GM23338 (cell line): ENCODE measurements around the gene RHBDD2. TPM values are rescaled to one million over a fixed set of nuclear protein-coding genes. Genes with fewer than 3 reads are reported as not detected.
"Not testable (repeated sequence)": the region's sequence is repeated elsewhere in the genome, so short reads cannot be mapped to it uniquely, and the experiment has no call there.

Experiments
- ATAC-seq: fragments of 200-7000 bp; cut with Tn5 transposase; 3 replicates; pipeline ENCODE4 v1.9.1; 2020
- DNase-seq: peaks from one replicate; pipeline ENCODE4 v3.0.0-alpha.2; 2015; ENCODE audit warnings: low spot score
- H2AFZ ChIP-seq: fragments of 200-600 bp; sonication (generic); 2 replicates; pipeline ENCODE4 v1.8.0; 2016; ENCODE audit warnings: antibody characterized with exemption, mild to moderate bottlenecking, moderate library complexity
- H3F3A ChIP-seq: fragments of 200-600 bp; sonication (generic); replicated peaks from 2 replicates; pipeline ENCODE4 v1.8.0; 2017; ENCODE audit warnings: antibody characterized with exemption, mixed run types, low read depth
- H3K27ac ChIP-seq: fragments of 200-600 bp; sonication (generic); 2 replicates; pipeline ENCODE4 v1.6.1; 2016; ENCODE audit warnings: low read depth
- H3K27me3 ChIP-seq: fragments of 200-600 bp; sonication (generic); 2 replicates; pipeline ENCODE4 v1.8.0; 2016; ENCODE audit warnings: mild to moderate bottlenecking, mixed run types, moderate library complexity; ENCODE audit not compliant: insufficient read depth
- H3K36me3 ChIP-seq: fragments of 200-600 bp; sonication (generic); 2 replicates; pipeline ENCODE4 v1.8.0; 2016; ENCODE audit warnings: mild to moderate bottlenecking; ENCODE audit not compliant: insufficient read depth
- H3K4me1 ChIP-seq: fragments of 200-600 bp; sonication (generic); 2 replicates; pipeline ENCODE4 v1.8.0; 2016; ENCODE audit warnings: mild to moderate bottlenecking, moderate library complexity; ENCODE audit not compliant: insufficient read depth
- H3K4me2 ChIP-seq: fragments of 200-600 bp; sonication (generic); 2 replicates; pipeline ENCODE4 v1.7.1; 2017; ENCODE audit warnings: mixed run types
- H3K4me3 ChIP-seq: fragments of 200-600 bp; sonication (generic); 2 replicates; pipeline ENCODE4 v1.6.1; 2016; ENCODE audit warnings: mixed run types
- H3K79me2 ChIP-seq: fragments of 200-600 bp; sonication (generic); replicated peaks from 2 replicates; pipeline ENCODE4 v1.8.0; 2017; ENCODE audit warnings: mild to moderate bottlenecking; ENCODE audit not compliant: insufficient read depth
- H3K9me2 ChIP-seq: fragments of 200-600 bp; sonication (generic); 2 replicates; pipeline ENCODE4 v1.8.0; 2017; ENCODE audit not compliant: insufficient read depth
- H4K20me1 ChIP-seq: fragments of 200-600 bp; sonication (generic); replicated peaks from 2 replicates; pipeline ENCODE4 v1.8.0; 2017; ENCODE audit warnings: mild to moderate bottlenecking; ENCODE audit not compliant: insufficient read depth
- H3K27ac Mint-ChIP-seq: 2 replicates; pipeline ENCODE4 v1.8.0; 2020; ENCODE audit warnings: inconsistent platforms, mild to moderate bottlenecking, moderate library complexity, mixed read lengths
- H3K27me3 Mint-ChIP-seq: 3 replicates; pipeline ENCODE4 v1.8.0; 2022; ENCODE audit warnings: low read depth, mild to moderate bottlenecking, moderate library complexity, mixed read lengths, inconsistent platforms; ENCODE audit not compliant: insufficient read depth, poor library complexity
- H3K36me3 Mint-ChIP-seq: 3 replicates; pipeline ENCODE4 v1.8.0; 2021; ENCODE audit warnings: low read depth, mild to moderate bottlenecking, inconsistent platforms, moderate library complexity, mixed read lengths
- H3K4me1 Mint-ChIP-seq: 3 replicates; pipeline ENCODE4 v1.8.0; 2020; ENCODE audit warnings: mild to moderate bottlenecking, inconsistent platforms, mixed read lengths
- H3K4me3 Mint-ChIP-seq: 3 replicates; pipeline ENCODE4 v1.8.0; 2021; ENCODE audit warnings: moderate library complexity, mild to moderate bottlenecking, inconsistent platforms, mixed read lengths
- H3K9me3 Mint-ChIP-seq: 3 replicates; pipeline ENCODE4 v1.8.0; 2020; ENCODE audit warnings: moderate library complexity, mild to moderate bottlenecking, inconsistent platforms, mixed read lengths
- CTCF ChIP-seq, 2 experiments: fragments of 200-600 bp in 1 of 2; sonication (generic) in 1 of 2; conservative IDR thresholded peaks; 2 replicates each; pipeline versions ENCODE4 v1.5.1 to v1.6.1; 2016 to 2017; ENCODE audit warnings: antibody characterized with exemption in 2 of 2, low read depth in 2 of 2, mild to moderate bottlenecking in 2 of 2, moderate library complexity in 1 of 2
- ETS1 ChIP-seq: IDR thresholded peaks from 2 replicates; pipeline ENCODE4 v1.6.1; 2016; ENCODE audit warnings: antibody characterized with exemption
- EZH2 ChIP-seq: fragments of 200-600 bp; sonication (generic); IDR thresholded peaks from one replicate; pipeline ENCODE4 v1.8.0; 2017; ENCODE audit warnings: antibody characterized with exemption, mild to moderate bottlenecking, low read depth; ENCODE audit not compliant: unreplicated experiment
- JUNB ChIP-seq: IDR thresholded peaks from one replicate; pipeline ENCODE4 v1.6.1; 2016; ENCODE audit warnings: antibody characterized with exemption; ENCODE audit not compliant: unreplicated experiment
- NANOG ChIP-seq: IDR thresholded peaks from 2 replicates; pipeline ENCODE4 v1.6.1; 2016; ENCODE audit warnings: antibody characterized with exemption, borderline replicate concordance
- POLR2AphosphoS5 ChIP-seq: IDR thresholded peaks from 2 replicates; pipeline ENCODE4 v1.6.1; 2016; ENCODE audit warnings: antibody characterized with exemption, low read depth
- REST ChIP-seq: IDR thresholded peaks from one replicate; pipeline ENCODE4 v1.6.1; 2018; ENCODE audit warnings: antibody characterized with exemption; ENCODE audit not compliant: unreplicated experiment
- STAT1 ChIP-seq: IDR thresholded peaks from one replicate; pipeline ENCODE4 v1.6.1; 2016; ENCODE audit warnings: antibody characterized with exemption; ENCODE audit not compliant: unreplicated experiment
- ZNF114 ChIP-seq: fragments of 250-450 bp; sonication (Bioruptor Pico); IDR thresholded peaks from 2 replicates; pipeline ENCODE4 v1.5.0; 2020; ENCODE audit warnings: mild to moderate bottlenecking, moderate library complexity
- ZNF331 ChIP-seq: fragments of 250-450 bp; sonication (Bioruptor Pico); IDR thresholded peaks from 2 replicates; pipeline ENCODE4 v1.5.0; 2020; ENCODE audit warnings: low read depth, mild to moderate bottlenecking, moderate library complexity
- ZNF462 ChIP-seq: fragments of 250-450 bp; sonication (Bioruptor Pico); IDR thresholded peaks from 2 replicates; pipeline ENCODE4 v1.5.0; 2020; ENCODE audit warnings: mild to moderate bottlenecking, moderate library complexity
- polyA plus RNA-seq: library from polyadenylated mRNA; unstranded; fragments of >200 nt; fragmentation: Nextera tagmentation; extraction: Ambion mirVana; gene quantifications from 2 replicates; pipeline ENCODE4 v1.2.1, GENCODE V29; 2016
- total RNA-seq: library from RNA; depleted of rRNA; stranded (reverse); fragments of >200 nt; shearing (Covaris generic); gene quantifications from 2 replicates; pipeline ENCODE4 v1.2.3, GENCODE V29; 2014

RHBDD2 gene
- total and polyA plus RNA-seq, 2 experiments from 2014 or later: 23.1 to 25.7 TPM

- no peaks in the 10 kb centered on the region for H3K4me1 ChIP-seq
- H3K4me3 ChIP-seq: no peak overlapping the region
- H3K4me2 ChIP-seq: no peak overlapping the region
- DNase-seq (no peak), ATAC-seq (no peak)
- no peaks in the 10 kb centered on the region for H3K79me2 ChIP-seq
- no peaks in the 10 kb centered on the region for H3K36me3 ChIP-seq
- H3K27ac Mint-ChIP-seq: no peak overlapping the region
- no peaks in the 10 kb centered on the region for H3K36me3 Mint-ChIP-seq
- no peaks in the 10 kb centered on the region for H4K20me1 ChIP-seq
- H3K9me2 ChIP-seq: no peaks in the 10 kb centered on the region
- no peak overlapping the region for H2AFZ ChIP-seq
- TF ChIP-seq ETS1: no peak
- no peak for TF ChIP-seq CTCF (conservative IDR thresholded peaks at IDR 0.05; ENCODE audit: low read depth in 2 of 2)
- no peak for TF ChIP-seq ZNF462 (CRISPR knock-in tag)
- TF ChIP-seq NANOG: no peak
- no peak for TF ChIP-seq STAT1
- TF ChIP-seq JUNB: no peak
- TF ChIP-seq REST: no peak
- TF ChIP-seq POLR2AphosphoS5: no peak
- no peak for TF ChIP-seq ZNF114 (CRISPR knock-in tag)
- TF ChIP-seq ZNF331: no peak
- TF ChIP-seq EZH2: no peak
- H3K4me1 Mint-ChIP-seq: peaks cover 2% of the 10 kb centered on the region; the same call in 1 of the 3 replicates
- H3F3A ChIP-seq: no peaks in the 10 kb centered on the region
- no peaks in the 10 kb centered on the region for H3K27me3 Mint-ChIP-seq
- H3K9me3 Mint-ChIP-seq: no peaks in the 10 kb centered on the region; the same call in 2 of the 3 replicates
- H3K4me3 Mint-ChIP-seq: no peak overlapping the region
- no peak overlapping the region for H3K27ac ChIP-seq
- no peaks in the 10 kb centered on the region for H3K27me3 ChIP-seq
These were observed 47.9 kb upstream of the RHBDD2 start for GRCh38 chr7:75830978-75831377.

- H3K9me3 Mint-ChIP-seq, H3K36me3 ChIP-seq, H3K36me3 Mint-ChIP-seq, H4K20me1 ChIP-seq, H3F3A ChIP-seq, H3K4me1 ChIP-seq, H3K9me2 ChIP-seq, DNase-seq, H3K79me2 ChIP-seq, H3K27ac Mint-ChIP-seq, H2AFZ ChIP-seq, H3K4me3 Mint-ChIP-seq, H3K4me1 Mint-ChIP-seq, H3K27me3 Mint-ChIP-seq, H3K4me2 ChIP-seq, H3K27ac ChIP-seq, H3K27me3 ChIP-seq, H3K4me3 ChIP-seq: not testable (repeated sequence)
- peak; percentile 55 for ATAC-seq
These were observed 45.2 kb upstream of the RHBDD2 start for GRCh38 chr7:75833662-75834061.
